ENCODE results near the gene TOR4A. TPM values are rescaled to one million over a fixed set of nuclear protein-coding genes. Genes with fewer than 3 reads are reported as not detected.

TOR4A gene
- total and polyA plus RNA-seq, 9 donors: 0.85 to 16.3 (median 8.2) TPM

- Histone ChIP-seq H3K27me3 (peaks cover 12% of the 10 kb centered on the region), H3K36me3 (no peaks in the 10 kb centered on the region), H3K27ac (no peak overlapping the region), H3K4me1 (ENCODE audit: insufficient read depth) (peaks cover 11% of the 10 kb centered on the region), H3K4me3 (no peak overlapping the region), H3K9me3 (no peaks in the 10 kb centered on the region)
- no peak for DNase-seq
- TF ChIP-seq, protein P1, sequence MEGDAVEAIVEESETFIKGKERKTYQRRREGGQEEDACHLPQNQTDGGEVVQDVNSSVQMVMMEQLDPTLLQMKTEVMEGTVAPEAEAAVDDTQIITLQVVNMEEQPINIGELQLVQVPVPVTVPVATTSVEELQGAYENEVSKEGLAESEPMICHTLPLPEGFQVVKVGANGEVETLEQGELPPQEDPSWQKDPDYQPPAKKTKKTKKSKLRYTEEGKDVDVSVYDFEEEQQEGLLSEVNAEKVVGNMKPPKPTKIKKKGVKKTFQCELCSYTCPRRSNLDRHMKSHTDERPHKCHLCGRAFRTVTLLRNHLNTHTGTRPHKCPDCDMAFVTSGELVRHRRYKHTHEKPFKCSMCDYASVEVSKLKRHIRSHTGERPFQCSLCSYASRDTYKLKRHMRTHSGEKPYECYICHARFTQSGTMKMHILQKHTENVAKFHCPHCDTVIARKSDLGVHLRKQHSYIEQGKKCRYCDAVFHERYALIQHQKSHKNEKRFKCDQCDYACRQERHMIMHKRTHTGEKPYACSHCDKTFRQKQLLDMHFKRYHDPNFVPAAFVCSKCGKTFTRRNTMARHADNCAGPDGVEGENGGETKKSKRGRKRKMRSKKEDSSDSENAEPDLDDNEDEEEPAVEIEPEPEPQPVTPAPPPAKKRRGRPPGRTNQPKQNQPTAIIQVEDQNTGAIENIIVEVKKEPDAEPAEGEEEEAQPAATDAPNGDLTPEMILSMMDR (IDR thresholded peaks at IDR 0.05): no peak
- no peak for TF ChIP-seq POLR2A (IDR thresholded peaks at IDR 0.05)
- intact Hi-C loops (cut with DNase I): loop anchor here in 1 of 4 donors (10.0 kb wide), 1 partner anchor 118 kb away; the partner anchor contains the start of gene DPP7
- 57 to 67% (median 66%) methylated on average over 23 to 24 of the region's 24 CpGs for WGBS, 3 donors
Measured at GRCh38 chr9:137232510-137232909, 45.0 kb upstream of the TOR4A start.

DNA sequence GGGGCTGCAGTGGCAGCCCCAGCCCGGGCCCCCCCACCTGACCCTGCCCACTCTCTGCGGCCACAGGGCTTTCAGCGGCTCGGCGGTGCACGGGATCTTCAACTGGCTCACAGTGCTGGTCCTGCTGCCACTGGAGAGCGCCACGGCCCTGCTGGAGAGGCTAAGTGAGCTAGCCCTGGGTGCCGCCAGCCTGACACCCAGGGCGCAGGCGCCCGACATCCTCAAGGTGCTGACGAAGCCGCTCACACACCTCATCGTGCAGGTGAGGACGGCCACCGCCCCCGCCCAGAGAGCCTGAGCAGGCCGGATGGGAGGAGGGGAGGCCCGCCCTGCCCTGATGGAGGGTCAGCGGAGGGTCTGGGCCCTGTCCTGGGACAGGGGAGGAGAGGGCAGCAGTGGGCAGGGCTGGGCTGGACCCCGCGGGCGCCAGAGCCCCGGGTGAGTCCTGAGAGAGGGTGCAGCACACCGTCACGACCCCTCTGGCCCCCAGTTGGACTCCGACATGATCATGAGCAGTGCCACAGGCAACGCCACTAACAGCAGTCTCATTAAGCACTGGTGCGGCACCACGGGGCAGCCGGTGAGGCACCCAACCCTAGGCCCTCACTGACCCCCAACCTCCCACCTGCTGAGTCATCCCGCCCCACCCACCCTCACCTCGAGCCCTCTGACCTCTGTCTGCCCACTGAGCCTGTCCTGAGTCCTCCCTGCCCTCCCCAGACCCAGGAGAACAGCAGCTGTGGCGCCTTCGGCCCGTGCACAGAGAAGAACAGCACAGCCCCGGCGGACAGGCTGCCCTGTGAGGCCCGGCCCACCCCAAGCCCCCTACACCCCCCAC lies 44.2 kb upstream of the TOR4A start:
- Histone ChIP-seq H3K9me3 (no peaks in the 10 kb centered on the region), H3K27ac (no peak overlapping the region), H3K4me1 (ENCODE audit: insufficient read depth) (peaks cover 11% of the 10 kb centered on the region), H3K4me3 (no peak overlapping the region), H3K36me3 (no peaks in the 10 kb centered on the region), H3K27me3 (peaks cover 8% of the 10 kb centered on the region)
- 45 to 63% (median 52%) methylated on average over 34 to 40 of the region's 40 CpGs for WGBS, 3 donors
- DNase-seq: no peak
- no peak for TF ChIP-seq EP300 (IDR thresholded peaks at IDR 0.05)
- intact Hi-C loops (cut with DNase I): loop anchor here in 1 of 4 donors (10.0 kb wide), 1 partner anchor 119 kb away; the partner anchor contains the start of gene DPP7

DNA sequence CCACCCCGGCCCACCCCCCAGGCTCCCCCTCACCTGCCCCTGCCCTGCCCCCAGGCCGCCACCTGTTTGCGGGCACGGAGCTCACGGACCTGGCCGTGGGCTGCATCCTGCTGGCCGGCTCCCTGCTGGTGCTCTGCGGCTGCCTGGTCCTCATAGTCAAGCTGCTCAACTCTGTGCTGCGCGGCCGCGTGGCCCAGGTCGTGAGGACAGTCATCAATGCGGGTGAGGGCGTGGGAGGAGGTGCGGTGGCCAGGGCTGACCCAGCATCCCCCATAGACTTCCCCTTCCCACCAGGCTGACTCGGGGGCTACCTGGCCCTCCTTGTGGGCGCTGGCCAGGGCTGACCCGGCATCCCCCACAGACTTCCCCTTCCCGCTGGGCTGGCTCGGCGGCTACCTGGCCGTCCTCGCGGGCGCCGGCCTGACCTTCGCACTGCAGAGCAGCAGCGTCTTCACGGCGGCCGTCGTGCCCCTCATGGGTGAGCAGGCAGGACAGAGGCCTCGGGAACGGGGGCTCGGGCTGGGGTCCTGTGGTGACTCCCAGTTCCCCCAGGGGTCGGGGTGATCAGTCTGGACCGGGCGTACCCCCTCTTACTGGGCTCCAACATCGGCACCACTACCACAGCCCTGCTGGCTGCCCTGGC lies 43.4 kb upstream of the TOR4A start:
- 21 to 31% (median 30%) methylated on average over 21 to 40 of the region's 40 CpGs for WGBS, 3 donors
- Histone ChIP-seq H3K4me3 (no peak overlapping the region), H3K36me3 (no peaks in the 10 kb centered on the region), H3K27ac (no peak overlapping the region), H3K4me1 (ENCODE audit: insufficient read depth) (peaks cover 11% of the 10 kb centered on the region), H3K9me3 (no peaks in the 10 kb centered on the region), H3K27me3 (peaks cover 5% of the 10 kb centered on the region)
- DNase-seq: no peak
- intact Hi-C loops (cut with DNase I): loop anchor here in 1 of 4 donors (10.0 kb wide), 1 partner anchor 119 kb away; the partner anchor contains the start of gene DPP7
- no peak for TF ChIP-seq POLR2A (IDR thresholded peaks at IDR 0.05)
- no peak for TF ChIP-seq EP300 (IDR thresholded peaks at IDR 0.05)

DNA sequence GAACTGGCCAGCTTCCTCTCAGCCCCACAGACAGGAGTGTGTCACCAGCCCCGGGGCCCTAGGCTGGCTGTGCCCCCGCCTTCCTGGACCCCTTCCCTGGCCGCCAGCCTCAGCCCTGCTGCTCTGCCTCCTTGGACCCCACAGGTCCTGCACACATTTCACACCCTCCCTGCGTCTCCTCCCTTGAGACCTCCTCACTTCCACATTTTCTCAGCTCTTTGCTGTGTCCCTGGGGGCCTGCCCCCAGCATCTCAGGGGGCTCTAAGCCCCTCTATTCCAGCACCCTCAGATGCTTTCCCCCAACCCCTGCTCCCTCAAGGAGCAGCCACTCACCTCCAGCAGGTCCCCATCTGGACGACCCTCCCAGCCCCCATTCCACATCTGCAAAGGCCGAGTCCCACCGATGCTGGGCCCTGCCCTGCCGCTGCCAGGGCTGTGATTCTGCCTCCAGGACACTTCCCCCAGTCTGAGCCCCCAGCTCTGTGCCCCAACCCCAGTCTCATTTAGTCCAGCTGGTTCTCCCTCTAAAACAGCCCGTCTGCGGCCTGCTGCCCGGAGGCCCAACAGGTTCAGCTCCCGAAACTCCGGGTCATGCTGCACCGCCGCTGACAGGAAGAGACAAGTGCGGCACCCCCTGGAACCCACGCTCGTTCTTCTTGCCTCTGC lies 42.6 kb upstream of the TOR4A start:
- H3K9me3 ChIP-seq: no peaks in the 10 kb centered on the region
- WGBS, 3 donors: 53 to 66% (median 60%) methylated on average over 17 to 18 of the region's 18 CpGs
- TF ChIP-seq EP300 (IDR thresholded peaks at IDR 0.05) (no peak), POLR2A (IDR thresholded peaks at IDR 0.05) (no peak)
- TF ChIP-seq, protein P1 (IDR thresholded peaks at IDR 0.05): no peak
- H3K4me1 ChIP-seq (ENCODE audit: insufficient read depth): peaks cover 11% of the 10 kb centered on the region
- H3K27me3 ChIP-seq: peaks cover 5% of the 10 kb centered on the region
- no peak for DNase-seq
- no peak overlapping the region for H3K27ac ChIP-seq
- H3K36me3 ChIP-seq: no peaks in the 10 kb centered on the region
- intact Hi-C loops (cut with DNase I): loop anchor here in 1 of 4 donors (10.0 kb wide), 1 partner anchor 120 kb away; the partner anchor contains the start of gene DPP7
- H3K4me3 ChIP-seq: no peak overlapping the region

Measured in ovary (tissue), 9 donors.